ENCODE measurements around the gene SLC7A7.
"Not testable (repeated sequence)": the region's sequence is repeated elsewhere in the genome, so short reads cannot be mapped to it uniquely, and the experiment has no call there.

The SLC7A7 gene

DNA sequence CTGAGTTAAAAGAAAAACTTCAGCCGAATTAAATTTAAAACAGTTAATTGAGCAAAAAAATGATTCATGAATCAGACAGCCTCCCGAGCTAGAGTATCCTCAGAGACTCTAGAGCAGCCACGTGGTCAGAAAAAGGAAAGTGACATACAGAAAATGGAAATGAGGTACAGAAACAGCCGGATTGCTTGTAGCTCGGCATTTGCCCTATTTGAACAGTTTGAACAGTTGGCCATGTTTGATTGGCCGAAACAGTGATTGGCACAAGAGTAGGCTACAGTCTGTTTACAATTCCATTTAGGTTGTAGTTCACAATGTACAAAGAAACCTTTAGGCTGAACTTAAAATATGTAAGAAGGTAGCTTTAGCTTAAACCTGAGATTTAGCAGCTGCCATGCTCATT, 61.6 kb downstream of the SLC7A7 start:
- no peak for DNase-seq (ENCODE audit: low read depth in 2 of 2)

DNA sequence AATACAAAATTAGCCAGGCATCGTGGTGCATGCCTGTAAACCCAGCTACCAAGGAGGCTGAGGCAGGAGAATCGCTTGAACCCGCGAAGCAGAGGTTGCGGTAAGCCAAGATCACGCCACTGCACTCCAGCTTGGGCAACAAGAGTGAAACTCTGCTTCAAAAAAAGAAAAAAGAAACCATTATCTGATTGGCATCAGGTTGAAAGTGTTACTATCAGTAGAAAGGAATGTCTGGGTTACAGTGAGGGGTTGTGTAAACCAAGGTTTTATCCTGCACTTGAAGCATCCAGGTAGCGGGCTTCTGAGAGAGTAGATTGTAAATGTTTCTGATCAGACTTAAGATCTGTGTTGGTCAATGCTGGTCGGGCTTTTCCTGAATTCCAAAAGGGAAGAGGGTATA, 62.8 kb downstream of the SLC7A7 start:
- no peak for DNase-seq (ENCODE audit: low read depth in 2 of 2)

DNA sequence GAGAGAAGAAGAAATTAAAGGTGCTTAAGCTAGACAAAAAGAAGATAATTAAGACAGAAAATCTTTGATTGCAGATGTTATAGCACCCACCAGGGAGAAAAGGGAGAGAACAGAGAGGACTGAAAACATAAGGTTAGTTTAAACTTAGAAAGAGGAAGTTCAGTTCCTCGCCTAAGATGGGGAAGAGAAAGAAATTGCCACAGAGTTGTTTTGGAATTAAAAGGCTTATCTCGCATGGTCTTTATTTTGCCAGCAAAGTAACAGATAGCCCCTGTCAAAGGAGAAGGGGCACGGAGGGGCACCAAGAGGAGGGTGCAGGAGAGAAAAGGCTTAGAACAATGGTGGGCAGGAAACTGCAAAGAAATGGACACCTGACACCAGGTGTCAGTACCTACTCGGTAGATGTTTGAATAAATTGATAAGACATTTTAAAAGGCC, 66.6 kb downstream of the SLC7A7 start:
- DNase-seq (ENCODE audit: low read depth in 2 of 2), result no peak

DNA sequence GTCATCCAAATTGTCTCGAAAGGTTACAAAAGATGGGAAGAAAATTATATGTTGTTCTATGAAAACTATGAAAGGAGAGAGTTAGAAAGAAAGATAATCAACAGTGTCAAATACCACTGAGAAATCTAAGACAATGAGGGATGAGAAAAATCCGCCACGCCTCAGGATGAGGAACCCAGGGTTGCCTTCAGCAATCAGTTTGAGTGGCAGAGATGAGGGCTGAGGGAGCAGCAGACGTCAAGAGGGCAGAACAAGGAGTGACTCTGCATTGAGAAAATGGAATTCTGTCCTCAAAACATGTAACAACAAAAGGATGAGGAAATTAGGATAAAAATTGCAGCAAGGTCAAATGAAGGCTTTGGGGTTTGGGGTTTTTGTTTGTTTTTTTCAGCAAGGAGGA, 67.0 kb downstream of the SLC7A7 start:
- no peak for DNase-seq (ENCODE audit: low read depth in 2 of 2)

DNA sequence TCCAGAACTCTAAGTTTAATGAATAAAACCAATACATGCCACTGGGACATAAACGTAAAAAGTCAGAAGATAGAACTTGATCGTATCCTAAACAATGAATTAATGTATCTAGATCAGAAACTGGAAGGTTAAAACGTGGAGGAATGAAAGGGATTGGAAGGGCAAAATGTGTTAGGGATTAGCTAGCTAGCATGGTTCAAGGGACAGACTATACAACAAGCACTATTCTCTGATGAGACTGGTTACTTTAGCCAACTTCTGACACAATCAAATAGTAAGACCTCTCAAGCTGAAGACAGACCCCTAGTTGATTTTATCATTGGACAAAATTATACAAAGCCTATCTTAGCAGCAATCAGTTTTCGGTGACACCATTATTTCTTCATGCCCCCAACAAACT, 67.5 kb downstream of the SLC7A7 start:
- no peak for DNase-seq (ENCODE audit: low read depth in 2 of 2)

DNA sequence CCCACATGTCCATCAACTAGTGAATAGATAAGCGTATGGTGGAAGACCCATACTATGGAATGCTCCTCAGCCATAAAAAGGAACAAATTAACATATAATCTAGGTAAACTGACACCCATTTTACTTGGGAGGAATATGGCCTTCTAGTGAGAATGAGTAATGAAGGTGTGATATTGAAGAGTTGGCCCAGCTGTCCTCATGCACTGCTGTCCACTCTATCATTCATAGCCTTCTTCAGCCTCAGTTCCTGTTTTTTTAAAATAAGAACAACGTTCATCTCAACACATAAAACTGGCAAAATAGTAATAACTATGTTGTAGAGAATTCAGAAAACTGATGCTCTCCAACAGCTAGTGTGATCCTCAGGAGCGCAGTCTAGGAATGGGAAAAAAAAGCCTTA, 75.2 kb downstream of the SLC7A7 start:
- DNase-seq (ENCODE audit: low read depth in 2 of 2), result no peak

DNA sequence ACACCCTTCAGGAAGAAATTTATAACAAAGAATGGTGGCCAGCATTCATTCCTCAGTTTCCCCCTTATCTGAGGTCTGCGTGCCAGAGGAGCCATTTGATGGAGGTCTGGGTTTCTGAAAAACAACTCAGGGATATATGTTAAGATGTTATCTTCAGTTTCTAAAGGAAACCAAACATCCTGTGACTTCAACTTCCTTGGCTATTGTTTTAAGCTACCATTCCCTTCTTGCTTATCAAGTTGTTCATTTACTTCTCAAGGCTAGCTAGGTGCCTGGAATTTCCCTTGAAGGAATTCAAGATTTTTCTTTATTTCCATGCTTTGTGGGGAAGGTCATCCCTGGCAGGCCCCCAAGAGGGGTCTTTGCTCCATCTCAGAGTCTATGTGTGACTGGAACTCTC, 75.8 kb downstream of the SLC7A7 start:
- no peak for DNase-seq (ENCODE audit: low read depth in 2 of 2)

DNA sequence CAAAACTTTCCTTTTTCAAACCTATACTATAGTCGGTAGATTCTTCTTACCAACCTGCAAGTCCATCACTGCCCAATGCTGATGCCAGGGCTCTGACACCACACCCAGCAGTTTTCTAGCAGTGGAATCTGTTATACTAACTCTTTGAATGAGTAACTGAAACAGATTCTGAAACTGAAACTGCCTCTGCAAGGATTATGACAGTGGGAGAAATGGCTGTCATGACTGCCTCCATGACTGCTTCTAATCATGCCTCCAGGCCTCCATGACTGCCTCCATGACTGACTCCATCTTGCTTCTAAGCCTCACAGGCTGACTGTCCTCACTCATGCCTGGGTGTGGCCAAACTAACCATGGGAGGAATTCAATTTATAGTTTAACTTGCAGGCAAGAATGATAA, 78.2 kb downstream of the SLC7A7 start:
- DNase-seq (ENCODE audit: low read depth in 2 of 2), result no peak

DNA sequence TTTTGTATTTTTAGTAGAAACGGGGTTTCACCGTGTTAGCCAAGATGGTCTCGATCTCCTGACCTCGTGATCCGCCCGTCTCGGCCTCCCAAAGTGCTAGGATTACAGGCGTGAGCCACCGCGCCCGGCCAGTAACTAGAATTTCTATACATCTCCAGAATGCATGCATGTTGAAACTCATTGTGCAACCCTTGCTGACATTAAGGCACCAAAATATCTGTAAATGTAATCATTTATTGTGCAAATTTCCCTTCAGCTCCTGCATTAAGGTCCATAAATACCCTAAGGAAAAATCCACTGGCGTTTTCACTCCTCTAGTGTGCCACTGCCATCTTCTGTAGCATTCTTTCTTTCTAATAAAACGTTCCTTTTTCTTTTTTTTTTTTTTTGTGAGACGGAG, 78.9 kb downstream of the SLC7A7 start:
- DNase-seq (ENCODE audit: low read depth in 2 of 2), result not testable (repeated sequence)

DNA sequence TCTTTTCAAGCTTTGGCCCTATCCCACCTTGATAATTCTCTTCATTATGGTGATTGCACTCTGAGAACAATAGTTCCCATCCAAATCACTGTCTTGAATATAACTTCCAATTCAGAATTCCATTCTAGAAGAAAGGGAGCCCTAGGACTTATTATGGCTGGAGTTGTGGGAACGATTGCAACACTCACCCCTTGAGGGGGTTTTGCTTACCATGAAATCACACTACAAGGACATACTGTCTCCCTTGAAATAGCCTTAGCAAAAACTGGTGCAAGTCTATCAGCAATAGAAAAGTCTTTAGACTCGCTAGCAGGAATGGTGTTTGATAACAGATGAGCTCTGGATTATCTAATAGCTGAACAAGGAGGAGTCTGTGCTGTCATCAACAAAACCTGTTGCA, 80.1 kb downstream of the SLC7A7 start:
- no peak for DNase-seq (ENCODE audit: low read depth in 2 of 2)

DNA sequence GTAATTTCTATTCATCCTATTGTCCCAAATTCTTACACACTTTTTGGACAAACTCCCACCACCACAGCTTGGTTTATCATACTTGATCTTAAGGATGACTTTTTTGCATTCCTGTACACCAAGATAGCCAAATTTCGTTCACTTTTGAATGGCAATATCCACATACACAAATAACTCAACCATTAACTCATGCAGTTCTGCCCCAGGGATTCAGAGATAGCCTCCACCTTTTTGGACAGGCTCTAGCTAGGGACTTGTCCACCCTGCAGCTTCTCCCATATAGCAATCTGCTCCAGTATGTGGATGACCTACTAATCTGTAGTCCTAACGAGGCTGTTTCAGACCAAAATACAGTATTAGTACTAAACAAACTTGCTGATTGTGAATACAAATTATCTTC, 81.4 kb downstream of the SLC7A7 start:
- no peak for DNase-seq (ENCODE audit: low read depth in 2 of 2)

DNA sequence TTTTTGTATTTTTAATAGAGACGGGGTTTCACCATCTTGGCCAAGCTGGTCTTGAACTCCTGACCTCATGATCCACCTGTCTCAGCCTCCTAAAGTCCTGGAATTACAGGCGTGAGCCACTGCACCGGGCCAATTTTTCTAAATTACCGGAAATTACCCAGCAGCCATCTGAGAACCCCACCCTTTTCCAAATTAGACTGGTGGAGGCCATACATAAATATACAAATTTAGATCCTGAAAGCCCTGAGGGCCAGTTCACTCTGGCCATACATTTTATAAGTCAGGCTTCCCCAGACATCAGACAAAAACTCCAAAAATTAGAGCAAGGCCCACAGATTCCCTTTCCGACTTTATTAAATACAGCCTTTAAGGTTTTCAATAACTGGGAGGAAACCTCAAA, 83.2 kb downstream of the SLC7A7 start:
- not testable (repeated sequence) for DNase-seq (ENCODE audit: low read depth in 2 of 2)

DNA sequence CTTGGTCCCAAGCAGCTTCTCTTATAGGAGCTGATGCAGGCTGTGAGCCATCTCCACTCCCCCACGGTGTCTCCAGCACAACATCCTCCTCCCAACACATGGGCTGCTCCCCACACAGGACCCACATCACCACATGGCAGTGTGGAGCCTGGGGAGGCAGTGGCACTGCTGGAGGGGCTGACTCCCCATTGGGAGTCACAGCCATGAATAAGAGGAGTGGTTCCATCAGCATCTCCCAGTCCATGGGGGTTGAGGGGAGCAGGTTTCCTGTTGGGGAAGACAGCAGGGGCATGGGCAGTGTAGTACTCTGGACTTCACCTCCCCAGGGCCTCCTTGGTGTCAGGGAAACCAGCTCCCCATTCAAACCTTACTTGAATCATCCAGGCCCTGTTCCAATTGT, 89.2 kb downstream of the SLC7A7 start:
- DNase-seq (ENCODE audit: low read depth in 2 of 2), result no peak

DNA sequence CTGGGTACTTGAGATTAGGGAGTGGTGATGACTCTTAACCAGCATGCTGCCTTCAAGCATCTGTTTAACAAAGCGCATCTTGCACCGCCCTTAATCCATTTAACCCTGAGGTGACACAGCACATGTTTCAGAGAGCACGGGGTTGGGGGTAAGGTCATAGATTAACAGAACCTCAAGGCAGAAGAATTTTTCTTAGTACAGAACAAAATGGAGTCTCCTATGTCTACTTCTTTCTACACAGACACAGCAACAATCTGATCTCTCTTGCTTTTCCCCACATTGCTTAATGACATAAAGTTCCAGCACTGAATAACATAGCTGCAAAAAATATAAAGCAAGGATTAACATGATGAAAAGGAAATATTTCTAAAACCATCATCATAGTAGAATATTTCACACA, 89.9 kb downstream of the SLC7A7 start:
- DNase-seq (ENCODE audit: low read depth in 2 of 2), result not testable (repeated sequence)

DNA sequence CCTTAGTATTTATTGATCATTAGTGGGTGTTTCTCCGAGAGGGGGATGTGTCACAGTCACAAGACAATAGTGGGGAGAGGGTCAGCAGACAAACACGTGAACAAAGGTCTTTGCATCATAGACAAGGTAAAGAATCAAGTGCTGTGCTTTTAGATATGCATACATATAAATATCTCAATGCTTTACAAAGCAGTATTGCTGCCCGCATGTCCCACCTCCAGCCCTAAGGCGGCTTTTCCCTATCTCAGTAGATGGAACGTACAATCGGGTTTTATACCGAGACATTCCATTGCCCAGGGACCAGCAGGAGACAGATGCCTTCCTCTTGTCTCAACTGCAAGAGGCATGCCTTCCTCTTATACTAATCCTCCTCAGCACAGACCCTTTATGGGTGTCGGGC, 90.4 kb downstream of the SLC7A7 start:
- not testable (repeated sequence) for DNase-seq (ENCODE audit: low read depth in 2 of 2)

DNA sequence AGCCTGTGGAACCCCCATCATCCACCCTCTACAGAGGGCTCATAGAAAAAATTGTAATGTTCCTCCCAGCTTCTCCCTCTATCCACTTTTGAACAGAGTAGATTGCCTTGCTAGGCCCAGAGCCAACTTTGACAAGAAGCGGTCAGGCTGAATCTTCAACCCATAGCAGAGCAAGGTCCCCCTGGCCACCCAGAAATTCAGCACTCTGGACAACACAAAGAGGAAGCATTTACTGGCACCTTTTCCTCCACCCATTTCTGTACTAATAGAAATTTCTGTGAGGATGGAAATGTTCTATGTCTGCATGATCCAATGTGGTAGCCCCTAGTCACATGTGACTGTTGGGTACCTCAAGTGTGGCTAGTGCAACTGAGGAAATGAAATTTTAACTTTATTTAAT, 91.4 kb downstream of the SLC7A7 start:
- DNase-seq (ENCODE audit: low read depth in 2 of 2), result no peak

Measured in stimulated activated CD4-positive, alpha-beta T cell treated with anti-CD3 and anti-CD28 coated beads, Interleukin-1b, Interleukin-23, amount 100 ng/mL, for 1 hour (primary cell).